Measurements from ENCODE around the gene TRIM58. TPM values are rescaled to one million over a fixed set of nuclear protein-coding genes. Genes with fewer than 3 reads are reported as not detected.

The TRIM58 gene
- total and polyA plus RNA-seq, 9 of the 15 experiments (the other 6 are each of a cell fraction or from before 2014, with no cell fraction given), result 3.8 to 19.1 (median 7.2) TPM

DNA sequence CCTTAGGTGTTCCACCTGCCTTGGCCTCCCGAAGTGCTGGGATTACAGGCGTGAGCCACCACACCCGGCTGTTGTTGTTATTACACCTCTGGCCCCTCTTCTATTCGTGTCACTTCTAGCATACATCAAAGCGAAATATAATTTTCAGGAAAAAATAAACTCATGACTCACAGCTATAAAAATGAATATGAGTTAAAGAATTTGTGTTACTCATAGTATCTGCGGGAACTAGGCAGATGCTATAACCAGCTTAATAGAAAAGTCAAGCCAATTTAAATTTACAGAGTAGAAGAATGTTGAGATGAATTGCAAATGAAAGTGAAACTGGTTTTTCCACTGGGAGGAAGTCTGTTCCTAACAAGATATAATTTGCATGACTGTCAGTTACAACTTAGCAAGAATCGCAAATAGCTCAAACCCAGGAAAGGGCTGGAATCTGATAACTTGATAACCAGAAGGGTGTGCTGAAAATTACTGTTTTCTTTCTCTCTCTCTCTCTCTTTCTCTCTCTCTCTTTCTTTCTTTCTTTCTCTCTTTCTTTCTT lies 49.6 kb downstream of the TRIM58 start (continued):
- no peak for TF ChIP-seq TCF7L2 (IDR thresholded peaks at IDR 0.05; ENCODE audit: low read depth, low read length)
- TF ChIP-seq CBX5 (IDR thresholded peaks at IDR 0.05; ENCODE audit: borderline replicate concordance, low read depth), result no peak
- TF ChIP-seq ELF4 (CRISPR knock-in tag; IDR thresholded peaks at IDR 0.05), result no peak
- TF ChIP-seq MXI1 (IDR thresholded peaks at IDR 0.05; ENCODE audit: low read depth, low read length), result no peak
- TF ChIP-seq ARNT (IDR thresholded peaks at IDR 0.05), result no peak
- TF ChIP-seq E4F1 (CRISPR knock-in tag; IDR thresholded peaks at IDR 0.05; ENCODE audit: borderline replicate concordance), result no peak
- no peak for TF ChIP-seq ZNF785 (CRISPR knock-in tag; IDR thresholded peaks at IDR 0.05)
- no peak for TF ChIP-seq KAT2B (IDR thresholded peaks at IDR 0.05; ENCODE audit: low read depth, low read length)
- no peak for TF ChIP-seq SNRNP70 (optimal IDR thresholded peaks at IDR 0.05; ENCODE audit: low read depth, low read length)
- no peak for TF ChIP-seq SREBF2 (CRISPR knock-in tag; IDR thresholded peaks at IDR 0.05)
- TF ChIP-seq LCOR (CRISPR knock-in tag; IDR thresholded peaks at IDR 0.05), result no peak
- no peak for TF ChIP-seq HEY1 (CRISPR knock-in tag; IDR thresholded peaks at IDR 0.05; ENCODE audit: borderline replicate concordance)
- no peak for TF ChIP-seq ZNF644 (tag; IDR thresholded peaks at IDR 0.05; ENCODE audit: low read depth)
- TF ChIP-seq FOXK2 (conservative IDR thresholded peaks at IDR 0.05 in 1 of 2, IDR thresholded peaks at IDR 0.05 in 1 of 2; ENCODE audit: low read depth in 2 of 2), result no peak; a peak in 1 of 4 replicates
- no peak for TF ChIP-seq FIP1L1 (IDR thresholded peaks at IDR 0.05; ENCODE audit: low read depth, low read length, poor library complexity, severe bottlenecking)
- TF ChIP-seq KLF10 (CRISPR knock-in tag; IDR thresholded peaks at IDR 0.05), result no peak
- no peak for TF ChIP-seq SFPQ (IDR thresholded peaks at IDR 0.05; ENCODE audit: low read depth, low read length)
- TF ChIP-seq RAD51 (IDR thresholded peaks at IDR 0.05; ENCODE audit: borderline replicate concordance, low read depth), result no peak
- TF ChIP-seq XRCC4 (IDR thresholded peaks at IDR 0.05; ENCODE audit: extremely low read depth, insufficient read depth, insufficient read length), result no peak
- TF ChIP-seq ARID1B (IDR thresholded peaks at IDR 0.05), result peak; percentile 72
- TF ChIP-seq, protein P1, sequence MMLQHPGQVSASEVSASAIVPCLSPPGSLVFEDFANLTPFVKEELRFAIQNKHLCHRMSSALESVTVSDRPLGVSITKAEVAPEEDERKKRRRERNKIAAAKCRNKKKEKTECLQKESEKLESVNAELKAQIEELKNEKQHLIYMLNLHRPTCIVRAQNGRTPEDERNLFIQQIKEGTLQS (IDR thresholded peaks at IDR 0.05), result 0 out of 2 replicates have a peak, but pooled peaks have one; percentile 18
- TF ChIP-seq, protein P1 (CRISPR knock-in tag; conservative IDR thresholded peaks at IDR 0.05), result no peak
- TF ChIP-seq EHMT2 (IDR thresholded peaks at IDR 0.05), result no peak
- TF ChIP-seq KDM4B (IDR thresholded peaks at IDR 0.05; ENCODE audit: borderline replicate concordance in 2 of 2, low read depth in 1 of 2), result no peak
- no peak for TF ChIP-seq OTX1 (CRISPR knock-in tag; IDR thresholded peaks at IDR 0.05)
- TF ChIP-seq ZNF143 (CRISPR knock-in tag; IDR thresholded peaks at IDR 0.05), result no peak
